Loucy (cell line): ENCODE results near the gene TPRG1.

ENCODE experiments used
- H2AFZ ChIP-seq: fragments of 200-600 bp; sonication (generic); 2 replicates; pipeline ENCODE4 v1.6.0; 2016; ENCODE audit warnings: antibody characterized with exemption, mild to moderate bottlenecking, low read length, moderate library complexity
- H3F3A ChIP-seq: fragments of 200-600 bp; 2 replicates; pipeline ENCODE4 v1.6.0; 2016; ENCODE audit warnings: antibody characterized with exemption, low read depth, mild to moderate bottlenecking
- H3K27me3 ChIP-seq: fragments of 200-600 bp; sonication (generic); 2 replicates; pipeline ENCODE4 v1.6.1; 2014; ENCODE audit warnings: low read length, mild to moderate bottlenecking; ENCODE audit not compliant: insufficient read depth, poor library complexity, severe bottlenecking
- H3K36me3 ChIP-seq: fragments of 200-600 bp; sonication (generic); 2 replicates; pipeline ENCODE4 v1.6.1; 2016; ENCODE audit warnings: low read length; ENCODE audit not compliant: insufficient read depth
- H3K4me1 ChIP-seq: fragments of 200-600 bp; sonication (generic); 2 replicates; pipeline ENCODE4 v1.5.1; 2014; ENCODE audit warnings: low read length, mild to moderate bottlenecking; ENCODE audit not compliant: insufficient read depth, poor library complexity, severe bottlenecking
- H3K4me2 ChIP-seq: fragments of 200-600 bp; sonication (generic); 2 replicates; pipeline ENCODE4 v1.6.0; 2014; ENCODE audit warnings: antibody characterized with exemption, low read length, low read depth, mild to moderate bottlenecking; ENCODE audit not compliant: poor library complexity, severe bottlenecking
- H3K4me3 ChIP-seq: fragments of 200-600 bp; sonication (generic); 2 replicates; pipeline ENCODE4 v1.5.1; 2014; ENCODE audit warnings: low read length, mild to moderate bottlenecking, mixed read lengths; ENCODE audit not compliant: poor library complexity, severe bottlenecking
- H3K79me2 ChIP-seq: fragments of 200-600 bp; sonication (generic); 2 replicates; pipeline ENCODE4 v1.6.1; 2014; ENCODE audit warnings: low read length; ENCODE audit not compliant: insufficient read depth
- H3K9ac ChIP-seq: fragments of 200-600 bp; sonication (generic); 2 replicates; pipeline ENCODE4 v1.6.0; 2014; ENCODE audit warnings: mild to moderate bottlenecking, low read depth, low read length, moderate library complexity; ENCODE audit not compliant: poor library complexity, severe bottlenecking
- H3K9me2 ChIP-seq: fragments of 200-600 bp; sonication (generic); replicated peaks from 2 replicates; pipeline ENCODE4 v1.6.1; 2016; ENCODE audit warnings: low read depth, low read length, mixed read lengths
- H3K9me3 ChIP-seq: fragments of 200-600 bp; sonication (generic); 2 replicates; pipeline ENCODE4 v1.6.1; 2014; ENCODE audit warnings: mild to moderate bottlenecking, antibody characterized with exemption, low read length, low read depth; ENCODE audit not compliant: insufficient read depth
- H4K20me1 ChIP-seq: fragments of 200-600 bp; sonication (generic); 2 replicates; pipeline ENCODE4 v1.6.0; 2014; ENCODE audit warnings: antibody characterized with exemption, low read length, mild to moderate bottlenecking; ENCODE audit not compliant: insufficient read depth, poor library complexity, severe bottlenecking
- EZH2phosphoT487 ChIP-seq: fragments of 200-600 bp; IDR thresholded peaks from 2 replicates; pipeline ENCODE4 v1.6.1; 2018; ENCODE audit warnings: antibody characterized with exemption, mild to moderate bottlenecking, moderate library complexity, borderline replicate concordance
- TF ChIP-seq, protein P1 (sequence below): fragments of 200-600 bp; sonication (generic); conservative IDR thresholded peaks from 2 replicates; pipeline ENCODE4 v1.5.1; 2014; ENCODE audit warnings: mild to moderate bottlenecking, antibody characterized with exemption, low read length

Gene TPRG1

DNA sequence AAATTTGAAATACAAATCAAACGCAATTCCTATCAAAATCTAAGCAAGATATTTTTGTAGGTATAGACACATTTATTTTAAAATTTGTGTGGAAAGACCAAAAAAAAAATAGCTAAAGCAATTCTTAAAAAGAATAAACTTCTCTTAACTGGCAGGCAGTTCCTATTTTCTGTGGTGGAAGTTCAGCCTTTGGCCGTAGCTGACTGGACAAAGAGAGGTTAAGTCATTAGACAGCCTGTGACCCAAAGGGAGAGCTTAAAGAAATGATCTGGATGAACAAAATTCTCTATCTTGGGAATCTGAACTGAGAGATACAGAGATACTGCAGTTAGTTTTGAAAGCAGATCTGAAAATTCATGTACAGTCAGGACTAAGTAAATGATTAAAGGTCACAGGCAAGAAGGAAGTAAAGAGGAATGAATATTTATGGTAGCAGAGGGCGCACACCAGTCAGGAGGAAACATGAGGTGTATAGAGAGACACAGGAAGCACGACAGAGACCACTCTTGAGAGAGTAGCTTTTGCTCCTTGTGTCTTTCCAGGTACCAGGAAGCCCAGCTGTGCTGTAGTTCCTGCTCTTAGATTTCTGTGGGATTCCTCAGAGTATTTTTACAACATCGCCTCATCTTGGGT is 57.5 kb downstream of the TPRG1 start:
- TF ChIP-seq, protein P1, sequence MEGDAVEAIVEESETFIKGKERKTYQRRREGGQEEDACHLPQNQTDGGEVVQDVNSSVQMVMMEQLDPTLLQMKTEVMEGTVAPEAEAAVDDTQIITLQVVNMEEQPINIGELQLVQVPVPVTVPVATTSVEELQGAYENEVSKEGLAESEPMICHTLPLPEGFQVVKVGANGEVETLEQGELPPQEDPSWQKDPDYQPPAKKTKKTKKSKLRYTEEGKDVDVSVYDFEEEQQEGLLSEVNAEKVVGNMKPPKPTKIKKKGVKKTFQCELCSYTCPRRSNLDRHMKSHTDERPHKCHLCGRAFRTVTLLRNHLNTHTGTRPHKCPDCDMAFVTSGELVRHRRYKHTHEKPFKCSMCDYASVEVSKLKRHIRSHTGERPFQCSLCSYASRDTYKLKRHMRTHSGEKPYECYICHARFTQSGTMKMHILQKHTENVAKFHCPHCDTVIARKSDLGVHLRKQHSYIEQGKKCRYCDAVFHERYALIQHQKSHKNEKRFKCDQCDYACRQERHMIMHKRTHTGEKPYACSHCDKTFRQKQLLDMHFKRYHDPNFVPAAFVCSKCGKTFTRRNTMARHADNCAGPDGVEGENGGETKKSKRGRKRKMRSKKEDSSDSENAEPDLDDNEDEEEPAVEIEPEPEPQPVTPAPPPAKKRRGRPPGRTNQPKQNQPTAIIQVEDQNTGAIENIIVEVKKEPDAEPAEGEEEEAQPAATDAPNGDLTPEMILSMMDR: no peak
- TF ChIP-seq EZH2phosphoT487: no peak
- Histone ChIP-seq H3F3A (no peaks in the 10 kb centered on the region), H3K9me2 (no peaks in the 10 kb centered on the region), H4K20me1 (no peaks in the 10 kb centered on the region), H3K9me3 (no peaks in the 10 kb centered on the region), H3K36me3 (no peaks in the 10 kb centered on the region), H3K9ac (no peak overlapping the region), H3K79me2 (no peaks in the 10 kb centered on the region), H3K27me3 (no peaks in the 10 kb centered on the region), H3K4me2 (no peak overlapping the region), H3K4me1 (peaks cover 4% of the 10 kb centered on the region), H2AFZ (peak overlapping the region; percentile 69), H3K4me3 (no peak overlapping the region)

DNA sequence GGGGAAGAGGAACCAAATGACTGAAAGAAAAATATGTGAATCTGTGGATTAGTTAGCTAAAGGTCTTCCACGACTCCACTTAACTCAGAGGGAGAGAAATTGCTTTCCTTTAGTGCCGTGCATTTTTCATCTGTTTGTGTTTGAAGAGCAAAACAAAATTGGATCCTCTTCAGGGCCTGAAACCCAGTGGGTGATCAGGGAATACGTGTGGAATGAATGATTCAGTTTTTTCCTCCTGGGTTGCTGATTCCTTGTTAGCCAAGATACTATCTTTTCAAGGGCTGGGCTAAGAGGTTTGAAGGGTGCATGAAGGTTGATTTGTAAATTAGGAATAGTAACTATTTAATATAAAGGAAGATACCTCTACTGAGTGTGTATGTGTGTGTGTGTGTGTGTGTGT is 61.0 kb downstream of the TPRG1 start:
- no peak for TF ChIP-seq EZH2phosphoT487
- TF ChIP-seq, protein P1: no peak
- no peaks in the 10 kb centered on the region for H4K20me1 ChIP-seq
- no peak overlapping the region for H3K4me3 ChIP-seq
- no peaks in the 10 kb centered on the region for H3K9me3 ChIP-seq
- H3K4me1 ChIP-seq: peaks cover 21% of the 10 kb centered on the region
- H3F3A ChIP-seq: no peaks in the 10 kb centered on the region; the same call in 1 of the 2 replicates
- H3K36me3 ChIP-seq: no peaks in the 10 kb centered on the region
- no peaks in the 10 kb centered on the region for H3K9me2 ChIP-seq
- no peaks in the 10 kb centered on the region for H3K79me2 ChIP-seq
- no peak overlapping the region for H3K9ac ChIP-seq
- H2AFZ ChIP-seq: no peak overlapping the region
- no peak overlapping the region for H3K4me2 ChIP-seq
- no peaks in the 10 kb centered on the region for H3K27me3 ChIP-seq

DNA sequence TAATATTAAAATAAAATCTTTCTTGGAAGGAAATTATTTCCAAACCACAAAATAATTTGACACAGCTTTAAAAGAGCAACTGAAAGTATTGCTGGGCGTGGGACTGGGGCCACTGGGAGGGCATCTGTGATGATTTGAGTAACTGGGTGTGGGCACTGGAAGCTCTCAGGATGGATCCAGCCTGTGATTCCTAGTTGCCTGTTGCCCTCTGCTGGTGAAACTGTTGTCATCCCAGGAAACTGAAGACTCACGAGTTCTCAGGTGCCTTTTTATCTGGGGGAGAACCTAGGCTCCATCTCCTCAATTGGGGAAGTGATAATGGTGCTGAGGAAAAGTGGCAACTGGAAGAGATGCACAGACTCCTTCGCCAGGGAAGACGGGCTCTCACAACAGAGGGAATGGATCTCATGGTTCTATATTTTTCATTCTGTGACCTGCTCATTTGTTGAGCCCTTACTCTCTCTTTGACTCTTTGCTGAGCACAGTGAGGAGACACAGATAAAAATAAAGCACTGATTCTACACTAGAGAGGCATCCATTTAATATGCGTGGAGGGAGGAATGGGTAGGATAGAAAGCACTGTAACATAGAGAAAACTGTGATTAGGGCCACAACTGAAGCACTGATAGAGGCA is 61.6 kb downstream of the TPRG1 start:
- H3K36me3 ChIP-seq: no peaks in the 10 kb centered on the region
- H4K20me1 ChIP-seq: no peaks in the 10 kb centered on the region
- no peaks in the 10 kb centered on the region for H3K27me3 ChIP-seq
- no peaks in the 10 kb centered on the region for H3K9me2 ChIP-seq
- no peak overlapping the region for H2AFZ ChIP-seq
- H3K79me2 ChIP-seq: no peaks in the 10 kb centered on the region
- H3K4me1 ChIP-seq: peaks cover 21% of the 10 kb centered on the region
- TF ChIP-seq, protein P1: peak; percentile 77
- no peak for TF ChIP-seq EZH2phosphoT487
- no peaks in the 10 kb centered on the region for H3K9me3 ChIP-seq
- H3K4me2 ChIP-seq: no peak overlapping the region
- no peak overlapping the region for H3K9ac ChIP-seq
- H3F3A ChIP-seq: no peaks in the 10 kb centered on the region; the same call in 1 of the 2 replicates
- H3K4me3 ChIP-seq: no peak overlapping the region
